Stimulated activated CD8-positive, alpha-beta memory T cell treated with anti-CD3 and anti-CD28 coated beads, Interleukin-4, amount 100 ng/mL, for 1 hour (primary cell): ENCODE data around the gene ABHD5.

Experiments used
- DNase-seq, 2 donors: peaks; one replicate each; pipeline ENCODE4 v3.0.0-alpha.2; 2020; ENCODE audit warnings: low read depth in 2 of 2, low spot score in 1 of 2

The ABHD5 gene

DNA sequence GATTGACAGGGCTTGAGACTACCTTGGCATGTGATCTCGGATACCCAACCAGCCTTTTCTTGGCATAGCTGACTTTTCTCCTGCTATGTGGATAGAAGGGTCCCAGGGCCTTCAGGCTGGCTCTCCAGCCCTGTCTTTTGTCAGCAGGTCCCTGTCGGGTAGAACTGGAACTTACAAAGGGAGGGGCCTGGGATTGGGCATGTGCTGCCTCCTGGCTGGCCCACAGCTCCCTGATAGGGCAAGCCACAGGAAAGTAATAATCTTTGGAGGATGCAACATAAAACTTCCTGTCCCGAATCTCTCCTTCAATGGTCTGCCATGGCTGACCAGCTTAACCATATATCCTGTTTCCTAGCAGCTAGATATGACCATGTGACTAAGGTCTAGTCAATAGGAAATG is 89.1 kb downstream of the ABHD5 start:
- DNase-seq, result no peak

GRCh38 chr3:43782541-43782940 is 91.8 kb downstream of the ABHD5 start:
- no peak for DNase-seq
